IMR-90 (cell line): Measurements from ENCODE around the gene DCUN1D4. TPM values are rescaled to one million over a fixed set of nuclear protein-coding genes. Genes with fewer than 3 reads are reported as not detected.
A peak's percentile ranks its signal among the peaks of the same experiment; 100 is the strongest.

Experiments
- ATAC-seq: fragments of 200-7000 bp; cut with Tn5 transposase; 2 replicates; pipeline ENCODE4 v1.9.1; 2020; ENCODE audit warnings: low read depth, mild to moderate bottlenecking, moderate library complexity
- BruUV-seq: library from RNA; stranded (reverse); fragments of 400-500 nt; replicated peaks from 2 replicates; lab custom pipeline; 2021; lab: Mats Ljungman, UMichigan
- CTCF ChIA-PET: fragments of 300-600 bp; formaldehyde crosslinking; extraction: SDS; loops from one replicate; lab custom pipeline; 2021; ENCODE audit warnings: antibody characterized with exemption; lab: Yijun Ruan, JAX
- POLR2A ChIA-PET: fragments of 300-600 bp; sonication (Branson Sonifier 250); formaldehyde crosslinking; loops from one replicate; lab custom pipeline; 2022; ENCODE audit warnings: antibody characterized with exemption; ENCODE audit not compliant: unreplicated experiment; lab: Charles Lee
- DNase-seq: peaks from one replicate; pipeline ENCODE4 v3.0.0; 2013
- H2AFZ ChIP-seq: replicated peaks from 2 replicates; pipeline ENCODE3; 2013; ENCODE audit warnings: low read length, mild to moderate bottlenecking; ENCODE audit not compliant: poor library complexity
- H2AK5ac ChIP-seq: 2 replicates; pipeline ENCODE4 v1.6.1; 2013; ENCODE audit warnings: low read depth, low read length, inconsistent platforms
- H2AK9ac ChIP-seq: replicated peaks from 2 replicates; pipeline ENCODE3; 2013; ENCODE audit warnings: mild to moderate bottlenecking, low read depth, low read length, moderate library complexity; ENCODE audit not compliant: poor library complexity
- H2BK120ac ChIP-seq: 2 replicates; pipeline ENCODE4 v1.6.1; 2013; ENCODE audit warnings: low read depth, low read length, inconsistent platforms
- H2BK15ac ChIP-seq: 3 replicates; pipeline ENCODE4 v1.6.1; 2013; ENCODE audit warnings: low read depth, low read length, inconsistent platforms
- H2BK20ac ChIP-seq: 2 replicates; pipeline ENCODE4 v1.6.1; 2013; ENCODE audit warnings: low read depth, mild to moderate bottlenecking, inconsistent platforms, low read length, moderate library complexity
- H2BK5ac ChIP-seq: 2 replicates; pipeline ENCODE4 v1.6.1; 2013; ENCODE audit warnings: mild to moderate bottlenecking, low read depth, low read length, inconsistent platforms; ENCODE audit not compliant: poor library complexity, severe bottlenecking
- H3K14ac ChIP-seq: replicated peaks from 2 replicates; pipeline ENCODE4 v1.6.1; 2013; ENCODE audit warnings: low read depth, low read length, inconsistent platforms
- H3K18ac ChIP-seq: 2 replicates; pipeline ENCODE4 v1.6.1; 2013; ENCODE audit warnings: low read depth, low read length, control low read depth
- H3K23ac ChIP-seq: 2 replicates; pipeline ENCODE4 v1.6.1; 2013; ENCODE audit warnings: low read depth, low read length, inconsistent platforms
- H3K27ac ChIP-seq: 2 replicates; pipeline ENCODE4 v1.5.1; 2013; ENCODE audit warnings: mild to moderate bottlenecking, control low read depth, low read length; ENCODE audit not compliant: insufficient read depth
- H3K27me3 ChIP-seq: 2 replicates; pipeline ENCODE4 v1.6.1; 2013; ENCODE audit warnings: low read length; ENCODE audit not compliant: control insufficient read depth, insufficient read depth
- H3K36me3 ChIP-seq: 2 replicates; pipeline ENCODE4 v1.6.1; 2013; ENCODE audit warnings: low read length, mixed read lengths; ENCODE audit not compliant: control insufficient read depth, insufficient read depth
- H3K4ac ChIP-seq: 2 replicates; pipeline ENCODE4 v1.6.1; 2013; ENCODE audit warnings: low read depth, low read length, inconsistent platforms
- H3K4me1 ChIP-seq: 2 replicates; pipeline ENCODE4 v1.6.1; 2013; ENCODE audit warnings: low read length, mixed read lengths; ENCODE audit not compliant: control insufficient read depth, insufficient read depth
- H3K4me2 ChIP-seq: 2 replicates; pipeline ENCODE4 v1.6.1; 2013; ENCODE audit warnings: low read depth, mild to moderate bottlenecking, control low read depth, low read length, moderate library complexity
- H3K4me3 ChIP-seq: 2 replicates; pipeline ENCODE4 v1.5.1; 2013; ENCODE audit warnings: low read depth, mild to moderate bottlenecking, control low read depth, low read length, moderate library complexity; ENCODE audit not compliant: insufficient read depth
- H3K56ac ChIP-seq: 2 replicates; pipeline ENCODE4 v1.6.1; 2013; ENCODE audit warnings: low read length, inconsistent platforms; ENCODE audit not compliant: insufficient read depth; ENCODE audit errors: extremely low read depth
- H3K79me1 ChIP-seq, 2 experiments: 2 replicates each; pipeline ENCODE4 v1.6.1; 2013; ENCODE audit warnings: low read length in 2 of 2, inconsistent platforms in 1 of 2, low read depth in 1 of 2
- H3K9ac ChIP-seq: 2 replicates; pipeline ENCODE4 v1.6.1; 2013; ENCODE audit warnings: low read depth, low read length, control low read depth
- H3K9me1 ChIP-seq: 2 replicates; pipeline ENCODE4 v1.6.1; 2013; ENCODE audit warnings: low read length, inconsistent platforms; ENCODE audit not compliant: insufficient read depth
- H3K9me3 ChIP-seq: 2 replicates; pipeline ENCODE4 v1.6.1; 2013; ENCODE audit warnings: low read length; ENCODE audit not compliant: control insufficient read depth, insufficient read depth
- H4K20me1 ChIP-seq: 2 replicates; pipeline ENCODE4 v1.6.1; 2013; ENCODE audit warnings: low read length, inconsistent platforms; ENCODE audit not compliant: insufficient read depth
- H4K5ac ChIP-seq: 2 replicates; pipeline ENCODE4 v1.6.1; 2013; ENCODE audit warnings: mild to moderate bottlenecking, low read depth, low read length, control low read depth
- H4K8ac ChIP-seq, 2 experiments: 2 replicates each; pipeline ENCODE4 v1.6.1; 2013; ENCODE audit warnings: low read depth in 2 of 2, low read length in 2 of 2, control low read depth in 1 of 2, inconsistent platforms in 1 of 2
- H4K91ac ChIP-seq: 2 replicates; pipeline ENCODE4 v1.6.1; 2013; ENCODE audit warnings: low read depth, low read length, inconsistent platforms; ENCODE audit not compliant: insufficient read depth
- BHLHE40 ChIP-seq: fragments of 150-350 bp; IDR thresholded peaks from 2 replicates; pipeline ENCODE4 v1.6.1; 2016; ENCODE audit warnings: mild to moderate bottlenecking, low read depth, low read length
- CEBPB ChIP-seq: IDR thresholded peaks from 2 replicates; pipeline ENCODE4 v1.6.1; 2012; ENCODE audit warnings: low read depth, low read length, improper control_type of control experiment
- CHD1 ChIP-seq: IDR thresholded peaks from 2 replicates; pipeline ENCODE4 v1.6.1; 2012; ENCODE audit warnings: low read depth, low read length, improper control_type of control experiment
- CTCF ChIP-seq: conservative IDR thresholded peaks from 2 replicates; pipeline ENCODE4 v1.5.1; 2012; ENCODE audit warnings: mild to moderate bottlenecking, low read depth, low read length, improper control_type of control experiment
- ELK1 ChIP-seq: fragments of 150-350 bp; IDR thresholded peaks from 2 replicates; pipeline ENCODE4 v1.6.1; 2016; ENCODE audit warnings: low read depth, mild to moderate bottlenecking, low read length, moderate library complexity, borderline replicate concordance
- FOS ChIP-seq: fragments of 150-350 bp; IDR thresholded peaks from 2 replicates; pipeline ENCODE4 v1.6.1; 2016; ENCODE audit warnings: low read depth, low read length
- MXI1 ChIP-seq: IDR thresholded peaks from 2 replicates; pipeline ENCODE4 v1.6.1; 2012; ENCODE audit warnings: low read depth, mild to moderate bottlenecking, low read length, moderate library complexity, borderline replicate concordance
- NFE2L2 ChIP-seq: fragments of 150-350 bp; IDR thresholded peaks from 2 replicates; pipeline ENCODE4 v1.6.1; 2016; ENCODE audit warnings: low read depth, mild to moderate bottlenecking, low read length
- RAD21 ChIP-seq: IDR thresholded peaks from 2 replicates; pipeline ENCODE4 v1.6.1; 2012; ENCODE audit warnings: low read length, improper control_type of control experiment
- RFX5 ChIP-seq: IDR thresholded peaks from 2 replicates; pipeline ENCODE4 v1.8.0; 2012; ENCODE audit warnings: low read depth, mild to moderate bottlenecking, low read length, moderate library complexity
- SMC3 ChIP-seq: fragments of 150-350 bp; IDR thresholded peaks from 2 replicates; pipeline ENCODE4 v1.6.1; 2016; ENCODE audit warnings: low read depth, mild to moderate bottlenecking, antibody characterized with exemption, low read length, moderate library complexity
- USF2 ChIP-seq: fragments of 150-350 bp; IDR thresholded peaks from 2 replicates; pipeline ENCODE4 v1.6.1; 2017; ENCODE audit warnings: mild to moderate bottlenecking, antibody characterized with exemption, low read length, low read depth
- WGBS, 2 experiments: methylation state at CpG; one replicate each; pipeline versions ENCODE4 v1.1.5 to v1.1.7; 2013; ENCODE audit warnings: missing lambda C conversion rate in 2 of 2; ENCODE audit not compliant: insufficient read length in 1 of 2; ENCODE audit errors: extremely low coverage in 2 of 2; 5-methylcytosine and 5-hydroxymethylcytosine counted together
- dilution Hi-C: fragments of 300-500 bp; cut with HindIII; formaldehyde crosslinking; loops from one replicate; pipeline ENCODE4 v1.14.3; 2018; ENCODE audit warnings: low sequenced_read_pairs; ENCODE audit not compliant: unreplicated experiment
- in situ Hi-C: fragments of 300-500 bp; cut with MboI; formaldehyde crosslinking; loops from 3 replicates; pipeline ENCODE4 v1.14.3; 2019; ENCODE audit warnings: low sequenced_read_pairs, inconsistent platforms, mixed read lengths
- intact Hi-C: fragments of 100-400 bp; cut with micrococcal nuclease; formaldehyde crosslinking; loops from 2 replicates; pipeline ENCODE4 v1.10.0; 2022
- polyA plus RNA-seq, 3 experiments: library from polyadenylated mRNA; depleted of rRNA; stranded (reverse); fragments of >200 nt; gene quantifications; 2 replicates each; pipeline ENCODE4 v1.2.3, GENCODE V29; 2012; ENCODE audit warnings: low replicate concordance in 1 of 3
- total RNA-seq: library from RNA; depleted of rRNA; stranded (reverse); fragments of >200 nt; gene quantifications from 2 replicates; pipeline ENCODE4 v1.2.3, GENCODE V29; 2012

DCUN1D4 gene
- total and polyA plus RNA-seq, 2 of the 4 experiments (the other 2 are of a cell fraction): 31.0 to 44.3 TPM

- POLR2A ChIA-PET: no interaction called here
- no peak overlapping the region for H2AK5ac ChIP-seq
- H2AK9ac ChIP-seq: no peak overlapping the region
- H2BK20ac ChIP-seq: no peak overlapping the region
- ATAC-seq: peak; percentile 18
- H3K14ac ChIP-seq: no peak overlapping the region
- H3K36me3 ChIP-seq: no peaks in the 10 kb centered on the region
- CTCF ChIA-PET: no interaction called here
- no peaks in the 10 kb centered on the region for H3K79me1 ChIP-seq
- no peaks in the 10 kb centered on the region for H3K9me3 ChIP-seq
- H3K23ac ChIP-seq: no peak overlapping the region
- WGBS, 2 experiments: no CpG with 5 or more reads among the region's 4 CpGs
- no peak overlapping the region for H3K4ac ChIP-seq
- intact Hi-C loops (no loop called here), dilution Hi-C loops (no loop called here), in situ Hi-C loops (no loop called here)
- no peak overlapping the region for H2BK120ac ChIP-seq
- no peak overlapping the region for H3K27ac ChIP-seq
- H2AFZ ChIP-seq: peak overlapping the region; percentile 72
- H4K91ac ChIP-seq: no peak overlapping the region
- peaks cover 1% of the 10 kb centered on the region; the same call in 1 of the 2 replicates for H3K4me1 ChIP-seq
- H3K18ac ChIP-seq: no peak overlapping the region
- H3K27me3 ChIP-seq: no peaks in the 10 kb centered on the region; the same call in 1 of the 2 replicates
- H2BK15ac ChIP-seq: no peak overlapping the region
- BruUV-seq: no TSS peak
- no peak overlapping the region for H3K9ac ChIP-seq
- H4K8ac ChIP-seq: no peak overlapping the region
- H3K4me2 ChIP-seq: no peak overlapping the region
- H4K20me1 ChIP-seq: no peaks in the 10 kb centered on the region
- H3K4me3 ChIP-seq: no peak overlapping the region
- DNase-seq: no peak
- H3K56ac ChIP-seq: no peak overlapping the region
- TF ChIP-seq FOS: no peak
- no peak for TF ChIP-seq CHD1
- no peak for TF ChIP-seq USF2
- no peak for TF ChIP-seq CEBPB
- TF ChIP-seq RFX5: no peak
- TF ChIP-seq BHLHE40: no peak
- no peak for TF ChIP-seq RAD21
- no peak for TF ChIP-seq ELK1
- TF ChIP-seq NFE2L2: no peak
- TF ChIP-seq MXI1: no peak
- no peak for TF ChIP-seq SMC3
- no peak for TF ChIP-seq CTCF
- H4K5ac ChIP-seq: no peak overlapping the region
- no peaks in the 10 kb centered on the region for H3K9me1 ChIP-seq
- H2BK5ac ChIP-seq: no peak overlapping the region
These were observed 6.4 kb upstream of the DCUN1D4 start for GRCh38 chr4:51836549-51836948.
